Calu3 (cell line): ENCODE results near the gene IGF2BP1. TPM values are rescaled to one million over a fixed set of nuclear protein-coding genes. Genes with fewer than 3 reads are reported as not detected.

Experiments
- BruUV-seq: library from RNA; stranded (reverse); fragments of 400-500 nt; replicated peaks from 2 replicates; lab custom pipeline; 2021; lab: Mats Ljungman, UMichigan
- CTCF ChIA-PET: fragments of 300-600 bp; sonication (Branson Sonifier 250); formaldehyde crosslinking; loops from one replicate; lab custom pipeline; 2022; ENCODE audit warnings: antibody characterized with exemption; lab: Charles Lee
- DNase-seq: peaks from one replicate; pipeline ENCODE4 v3.0.0; 2022
- H3K27ac Mint-ChIP-seq: one replicate; pipeline ENCODE4 v1.8.0; 2022; ENCODE audit warnings: mixed read lengths; ENCODE audit not compliant: unreplicated experiment
- H3K27me3 Mint-ChIP-seq: one replicate; pipeline ENCODE4 v1.8.0; 2022; ENCODE audit warnings: mixed read lengths; ENCODE audit not compliant: unreplicated experiment
- H3K36me3 Mint-ChIP-seq: one replicate; pipeline ENCODE4 v1.8.0; 2022; ENCODE audit warnings: mild to moderate bottlenecking, moderate library complexity, mixed read lengths; ENCODE audit not compliant: insufficient read depth, unreplicated experiment
- H3K4me1 Mint-ChIP-seq: one replicate; pipeline ENCODE4 v1.8.0; 2022; ENCODE audit warnings: mild to moderate bottlenecking, low read depth, mixed read lengths; ENCODE audit not compliant: unreplicated experiment
- H3K4me3 Mint-ChIP-seq: one replicate; pipeline ENCODE4 v1.8.0; 2022; ENCODE audit warnings: mild to moderate bottlenecking, low read depth, moderate library complexity, mixed read lengths; ENCODE audit not compliant: unreplicated experiment
- H3K9me3 Mint-ChIP-seq: one replicate; pipeline ENCODE4 v1.8.0; 2022; ENCODE audit warnings: low read depth, mixed read lengths; ENCODE audit not compliant: unreplicated experiment
- intact Hi-C: fragments of 100-400 bp; cut with micrococcal nuclease; formaldehyde crosslinking; loops from one replicate; pipeline ENCODE4 v1.10.0; 2022; ENCODE audit not compliant: unreplicated experiment
- total RNA-seq: library from RNA; stranded (reverse); gene quantifications from 2 replicates; pipeline ENCODE4 v1.2.3, GENCODE V29; 2022
- TF ChIP-seq, protein P1 (sequence below): fragments of 200-600 bp; IDR thresholded peaks from one replicate; pipeline ENCODE4 v1.8.0; 2022; ENCODE audit warnings: antibody characterized with exemption; ENCODE audit not compliant: unreplicated experiment

The IGF2BP1 gene
- total RNA-seq, 1 experiment from 2014 or later = 17.6 TPM

- Mint-ChIP-seq H3K36me3 (peaks cover 9% of the 10 kb centered on the region), H3K27me3 (peaks cover 41% of the 10 kb centered on the region), H3K4me3 (peak overlapping the region; percentile 10), H3K27ac (no peak overlapping the region), H3K4me1 (peaks cover 20% of the 10 kb centered on the region), H3K9me3 (no peaks in the 10 kb centered on the region)
- DNase-seq = no peak
- intact Hi-C loops = no loop called here
- BruUV-seq = no TSS peak
- CTCF ChIA-PET = interaction anchor here (0.5 to 3.9 kb wide), 10 partner anchors 10 to 1059 kb away, joined by 3 to 20 read pairs (median 4); no protein-coding TSS in a partner anchor
- TF ChIP-seq, protein P1, sequence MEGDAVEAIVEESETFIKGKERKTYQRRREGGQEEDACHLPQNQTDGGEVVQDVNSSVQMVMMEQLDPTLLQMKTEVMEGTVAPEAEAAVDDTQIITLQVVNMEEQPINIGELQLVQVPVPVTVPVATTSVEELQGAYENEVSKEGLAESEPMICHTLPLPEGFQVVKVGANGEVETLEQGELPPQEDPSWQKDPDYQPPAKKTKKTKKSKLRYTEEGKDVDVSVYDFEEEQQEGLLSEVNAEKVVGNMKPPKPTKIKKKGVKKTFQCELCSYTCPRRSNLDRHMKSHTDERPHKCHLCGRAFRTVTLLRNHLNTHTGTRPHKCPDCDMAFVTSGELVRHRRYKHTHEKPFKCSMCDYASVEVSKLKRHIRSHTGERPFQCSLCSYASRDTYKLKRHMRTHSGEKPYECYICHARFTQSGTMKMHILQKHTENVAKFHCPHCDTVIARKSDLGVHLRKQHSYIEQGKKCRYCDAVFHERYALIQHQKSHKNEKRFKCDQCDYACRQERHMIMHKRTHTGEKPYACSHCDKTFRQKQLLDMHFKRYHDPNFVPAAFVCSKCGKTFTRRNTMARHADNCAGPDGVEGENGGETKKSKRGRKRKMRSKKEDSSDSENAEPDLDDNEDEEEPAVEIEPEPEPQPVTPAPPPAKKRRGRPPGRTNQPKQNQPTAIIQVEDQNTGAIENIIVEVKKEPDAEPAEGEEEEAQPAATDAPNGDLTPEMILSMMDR = no peak
Observed at GRCh38 chr17:48960834-48961515, 36.2 kb upstream of the IGF2BP1 start.

DNA sequence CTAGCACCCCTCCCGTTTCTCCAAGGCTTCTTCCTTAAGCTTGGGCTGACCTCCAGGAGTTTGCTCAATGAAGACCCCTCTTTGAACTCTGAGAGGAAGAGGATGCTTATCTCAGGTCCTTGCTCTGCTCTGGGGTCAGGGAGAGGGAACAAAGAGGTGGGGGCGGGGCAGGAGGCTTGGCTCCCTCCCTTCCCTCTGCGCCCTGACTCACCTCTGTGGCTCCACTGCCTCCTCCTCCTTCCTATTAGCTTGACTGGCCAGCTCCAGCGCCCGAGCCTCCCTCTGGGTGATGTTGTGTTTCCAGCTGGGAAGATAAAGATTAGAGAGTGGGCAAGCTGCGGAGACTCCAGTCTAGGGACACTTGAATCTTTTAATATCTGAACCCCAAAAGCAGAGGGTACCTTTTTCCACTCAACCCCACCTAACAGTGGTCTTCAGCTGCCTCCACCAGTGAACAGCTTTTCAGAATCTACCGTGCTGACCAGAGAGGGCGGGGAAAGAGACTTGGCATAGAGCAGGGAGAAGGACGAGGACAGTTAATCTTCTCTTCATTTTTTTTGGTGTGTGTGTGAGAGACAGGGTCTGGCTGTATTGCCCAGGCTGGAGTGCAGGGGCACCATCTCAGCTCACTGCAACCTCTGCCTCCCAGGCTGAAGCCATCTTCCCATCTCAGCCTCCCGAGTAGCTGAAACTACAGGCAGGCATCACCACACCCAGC lies 35.5 kb upstream of the IGF2BP1 start:
- DNase-seq = peak; percentile 71
- peaks cover 5% of the 10 kb centered on the region for H3K36me3 Mint-ChIP-seq
- peaks cover 20% of the 10 kb centered on the region for H3K4me1 Mint-ChIP-seq
- H3K27ac Mint-ChIP-seq = no peak overlapping the region
- peaks cover 48% of the 10 kb centered on the region for H3K27me3 Mint-ChIP-seq
- TF ChIP-seq, protein P1 = no peak
- CTCF ChIA-PET = interaction anchor here (0.6 to 3.9 kb wide), 11 partner anchors 9 to 1060 kb away, joined by 3 to 20 read pairs (median 3); partner anchors contain the start of gene HOXB13
- H3K9me3 Mint-ChIP-seq = no peaks in the 10 kb centered on the region
- H3K4me3 Mint-ChIP-seq = peak overlapping the region; percentile 10
- intact Hi-C loops = no loop called here
- BruUV-seq = no TSS peak

GRCh38 chr17:48970224-48970623 lies 27.0 kb upstream of the IGF2BP1 start:
- peaks cover 44% of the 10 kb centered on the region for H3K4me1 Mint-ChIP-seq
- no peaks in the 10 kb centered on the region for H3K9me3 Mint-ChIP-seq
- H3K27me3 Mint-ChIP-seq = peaks cover 39% of the 10 kb centered on the region
- no peak overlapping the region for H3K27ac Mint-ChIP-seq
- intact Hi-C loops = no loop called here
- H3K36me3 Mint-ChIP-seq = peaks cover 13% of the 10 kb centered on the region
- TF ChIP-seq, protein P1 = no peak
- no peak overlapping the region for H3K4me3 Mint-ChIP-seq
- DNase-seq = no peak
- CTCF ChIA-PET = interaction anchor here (0.6 to 1.1 kb wide), 3 partner anchors 9 to 451 kb away, joined by 3 to 4 read pairs (median 3); no protein-coding TSS in a partner anchor
- no TSS peak for BruUV-seq

- CTCF ChIA-PET = interaction anchor here (0.6 to 1.1 kb wide), 2 partner anchors 10 to 457 kb away, joined by 3 to 4 read pairs; no protein-coding TSS in a partner anchor
- no TSS peak for BruUV-seq
- Mint-ChIP-seq H3K9me3 (no peaks in the 10 kb centered on the region), H3K36me3 (peaks cover 13% of the 10 kb centered on the region), H3K4me3 (no peak overlapping the region), H3K4me1 (peaks cover 44% of the 10 kb centered on the region), H3K27ac (no peak overlapping the region), H3K27me3 (peaks cover 33% of the 10 kb centered on the region)
- intact Hi-C loops = no loop called here
- TF ChIP-seq, protein P1 = no peak
- DNase-seq = no peak
Observed at GRCh38 chr17:48970865-48971687, 26.1 kb upstream of the IGF2BP1 start.
